Vagina (tissue), 2 donors: ENCODE measurements around the gene GPR85.

Source experiments
- POLR2A ChIP-seq, 2 donors: fragments of 450-650 bp; IDR thresholded peaks; one replicate each; pipeline ENCODE4 v1.6.1; 2017; ENCODE audit warnings: antibody characterized with exemption in 2 of 2, mild to moderate bottlenecking in 2 of 2, moderate library complexity in 2 of 2
- TF ChIP-seq, protein P1 (sequence below), 3 experiments: fragments of 450-650 bp in 2 of 3; fragments of 200-600 bp in 1 of 3; sonication (generic) in 1 of 3; IDR thresholded peaks; one replicate each; pipeline ENCODE4 v1.5.1; 2017 to 2019; ENCODE audit warnings: antibody characterized with exemption in 3 of 3, mild to moderate bottlenecking in 2 of 3, moderate library complexity in 2 of 3

DNA sequence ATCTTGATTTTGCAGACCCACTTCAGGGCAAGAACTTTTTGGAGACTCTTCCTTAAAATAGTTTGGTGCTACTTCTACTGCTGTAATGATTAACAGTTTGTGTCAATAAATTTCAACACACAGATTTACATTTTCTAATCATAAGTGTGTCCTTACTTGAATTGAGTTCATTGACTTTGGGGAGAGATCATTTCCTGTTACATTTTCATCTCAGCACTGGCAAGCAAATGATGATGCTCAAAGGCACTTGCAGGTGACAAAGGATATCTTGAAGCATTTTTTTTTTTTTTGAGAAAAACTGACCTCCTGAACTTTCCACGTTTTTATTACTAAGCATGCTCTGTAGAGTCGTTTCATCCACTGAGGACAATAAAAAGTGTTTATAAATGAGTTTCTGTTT lies 52.7 kb downstream of the GPR85 start:
- TF ChIP-seq, protein P1, sequence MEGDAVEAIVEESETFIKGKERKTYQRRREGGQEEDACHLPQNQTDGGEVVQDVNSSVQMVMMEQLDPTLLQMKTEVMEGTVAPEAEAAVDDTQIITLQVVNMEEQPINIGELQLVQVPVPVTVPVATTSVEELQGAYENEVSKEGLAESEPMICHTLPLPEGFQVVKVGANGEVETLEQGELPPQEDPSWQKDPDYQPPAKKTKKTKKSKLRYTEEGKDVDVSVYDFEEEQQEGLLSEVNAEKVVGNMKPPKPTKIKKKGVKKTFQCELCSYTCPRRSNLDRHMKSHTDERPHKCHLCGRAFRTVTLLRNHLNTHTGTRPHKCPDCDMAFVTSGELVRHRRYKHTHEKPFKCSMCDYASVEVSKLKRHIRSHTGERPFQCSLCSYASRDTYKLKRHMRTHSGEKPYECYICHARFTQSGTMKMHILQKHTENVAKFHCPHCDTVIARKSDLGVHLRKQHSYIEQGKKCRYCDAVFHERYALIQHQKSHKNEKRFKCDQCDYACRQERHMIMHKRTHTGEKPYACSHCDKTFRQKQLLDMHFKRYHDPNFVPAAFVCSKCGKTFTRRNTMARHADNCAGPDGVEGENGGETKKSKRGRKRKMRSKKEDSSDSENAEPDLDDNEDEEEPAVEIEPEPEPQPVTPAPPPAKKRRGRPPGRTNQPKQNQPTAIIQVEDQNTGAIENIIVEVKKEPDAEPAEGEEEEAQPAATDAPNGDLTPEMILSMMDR (IDR thresholded peaks at IDR 0.05) = no peak
- no peak for TF ChIP-seq POLR2A (IDR thresholded peaks at IDR 0.05)
